Left ventricle myocardium superior (tissue), 1 donor: ENCODE results near the gene ZEB2. TPM values are rescaled to one million over a fixed set of nuclear protein-coding genes. Genes with fewer than 3 reads are reported as not detected.

Experiments
- ATAC-seq: fragments of 200-7000 bp; cut with Tn5 transposase; one replicate; pipeline ENCODE4 v1.9.1; 2020; ENCODE audit warnings: mild to moderate bottlenecking, moderate library complexity
- DNase-seq: peaks from one replicate; pipeline ENCODE4 v3.0.0-alpha.2; 2020
- intact Hi-C: fragments of 100-400 bp; cut with micrococcal nuclease; formaldehyde crosslinking; loops from one replicate; pipeline ENCODE4 v1.11.0; 2022
- total RNA-seq: library from RNA; stranded (reverse); fragmentation: NEBNext Ultra II Directional; extraction: Animal tissue kit (Norgen Biotek cat#: 25700); gene quantifications from one replicate; pipeline ENCODE4 v1.2.1, GENCODE V29; 2021
- donor health status: DM: no; HTN: yes; CAD: no; lungs with severe emphysema.

Gene ZEB2
- total RNA-seq, 1 donor from 2014 or later = 83.2 TPM

DNA sequence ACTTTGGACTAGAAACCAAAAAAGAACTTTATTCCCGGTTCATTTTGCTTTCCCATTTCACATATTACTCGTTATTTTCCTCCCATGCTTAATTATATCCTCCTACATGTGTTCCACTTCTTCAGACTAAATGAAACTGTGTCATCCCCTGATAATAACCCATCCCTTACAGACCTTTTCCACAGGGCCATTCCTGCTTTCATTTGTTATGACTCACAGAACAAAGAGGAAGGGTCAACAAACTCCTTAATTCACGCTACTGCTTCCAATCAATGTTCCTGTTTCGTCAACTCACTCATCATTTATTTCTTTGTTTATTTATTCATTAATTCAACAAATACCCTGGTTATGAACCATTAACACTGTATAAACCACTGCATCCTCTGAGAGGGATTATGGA lies 104.5 kb downstream of the ZEB2 start:
- intact Hi-C loops = no loop called here
- no peak for DNase-seq
- ATAC-seq = no peak

DNA sequence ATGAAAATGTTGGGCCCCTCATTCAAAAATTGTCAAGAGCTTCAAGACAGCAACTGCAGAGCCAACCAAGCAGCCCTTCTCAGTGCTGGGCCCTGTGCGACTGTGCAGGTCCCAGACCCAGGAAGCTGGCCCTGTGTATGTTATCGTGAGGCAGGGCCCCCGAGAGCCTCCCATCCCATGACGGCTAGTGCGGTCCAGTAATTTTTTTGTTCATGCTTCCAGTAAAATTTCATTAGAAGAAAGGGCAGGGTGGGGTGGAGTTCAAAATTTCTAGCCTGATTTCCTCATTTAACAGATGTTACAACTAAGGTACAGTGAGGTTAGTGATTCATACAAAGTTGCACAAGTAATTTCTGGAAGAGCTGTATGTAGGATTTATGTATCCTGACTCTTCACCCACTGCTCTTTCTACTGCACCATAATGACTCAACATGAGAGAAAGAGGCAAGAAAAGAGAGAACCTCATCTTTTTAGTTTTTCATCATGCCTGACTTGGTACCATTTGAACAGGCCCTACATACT lies 105.5 kb downstream of the ZEB2 start:
- DNase-seq (no peak), ATAC-seq (peak; percentile 63)
- intact Hi-C loops = no loop called here

DNA sequence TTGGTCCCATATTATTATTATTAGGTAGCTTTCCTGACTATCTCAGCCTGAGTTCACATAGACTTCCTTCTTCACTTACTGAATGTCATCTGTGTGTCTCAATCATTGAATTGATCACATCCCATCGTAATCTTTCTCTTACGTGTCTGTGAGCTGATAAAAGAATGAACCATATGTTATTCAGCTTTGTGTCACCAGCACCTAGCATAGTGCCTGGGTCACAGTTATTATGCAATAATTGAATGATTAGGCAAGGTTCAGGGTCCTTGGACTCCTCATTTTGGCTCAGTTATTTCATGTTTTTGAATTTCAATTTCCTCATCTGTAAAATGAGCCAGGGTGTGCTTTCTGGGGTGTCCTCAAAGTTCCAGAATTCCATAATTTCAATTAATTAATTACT lies 107.2 kb downstream of the ZEB2 start:
- no peak for DNase-seq
- intact Hi-C loops = no loop called here
- peak; percentile 49 for ATAC-seq

DNA sequence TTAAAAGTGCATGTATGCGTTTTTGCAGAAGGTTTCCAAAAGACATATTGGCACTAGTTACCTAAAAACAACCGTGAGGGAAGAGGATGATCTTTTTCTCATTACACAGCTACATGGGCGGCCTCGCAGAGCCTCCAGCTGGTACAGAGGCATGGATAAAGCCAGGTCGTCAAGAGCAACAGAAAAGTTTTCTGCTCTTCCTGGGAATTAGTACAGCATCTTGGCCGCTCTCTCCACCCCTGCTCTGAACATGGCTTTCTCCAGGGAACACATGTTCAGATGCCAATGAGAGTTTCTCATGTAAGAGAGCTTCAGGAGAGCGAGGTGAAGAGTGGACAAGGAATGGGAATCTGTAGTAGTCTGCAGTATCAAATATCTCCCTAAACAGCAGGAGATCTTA lies 108.4 kb downstream of the ZEB2 start:
- ATAC-seq (no peak), DNase-seq (no peak)
- intact Hi-C loops = no loop called here

DNA sequence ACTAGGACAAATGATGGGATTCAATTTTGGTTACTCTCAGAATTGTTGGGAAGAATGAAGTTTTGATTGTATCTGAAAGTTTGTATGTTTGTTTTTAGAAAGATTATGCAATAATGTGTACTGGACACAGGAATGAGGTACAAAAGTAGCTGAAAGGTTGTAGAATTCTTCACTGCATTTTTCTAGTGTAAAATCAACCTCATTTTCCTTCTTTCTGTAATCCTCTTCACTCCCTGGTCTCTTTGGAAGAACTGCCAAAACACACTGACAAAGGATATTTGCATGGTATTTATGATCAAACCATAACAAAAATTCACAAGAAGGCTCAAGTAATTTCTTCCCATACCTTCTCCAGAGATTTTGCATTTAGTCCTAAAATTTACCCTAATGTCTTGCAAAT lies 110.7 kb downstream of the ZEB2 start:
- ATAC-seq (no peak), DNase-seq (no peak)
- intact Hi-C loops = no loop called here

DNA sequence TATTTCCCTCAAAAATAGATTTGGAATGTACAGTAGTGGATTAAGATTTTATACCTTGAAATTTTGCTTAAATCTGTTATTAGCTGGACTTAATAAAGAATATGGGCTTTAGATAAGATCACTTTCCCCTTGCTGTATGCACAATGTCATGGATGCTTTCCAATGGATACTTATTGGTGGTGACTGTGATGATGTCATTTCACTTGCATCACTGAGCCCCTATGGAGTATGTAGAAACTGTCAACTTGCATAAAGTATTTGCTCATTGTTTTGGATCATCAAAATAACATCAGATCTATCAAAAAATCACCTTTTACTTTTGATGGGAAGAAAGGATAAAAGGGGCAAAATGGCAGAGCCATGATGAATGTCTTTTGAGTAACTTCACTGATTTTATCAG lies 112.7 kb downstream of the ZEB2 start:
- intact Hi-C loops = no loop called here
- DNase-seq (no peak), ATAC-seq (no peak)

DNA sequence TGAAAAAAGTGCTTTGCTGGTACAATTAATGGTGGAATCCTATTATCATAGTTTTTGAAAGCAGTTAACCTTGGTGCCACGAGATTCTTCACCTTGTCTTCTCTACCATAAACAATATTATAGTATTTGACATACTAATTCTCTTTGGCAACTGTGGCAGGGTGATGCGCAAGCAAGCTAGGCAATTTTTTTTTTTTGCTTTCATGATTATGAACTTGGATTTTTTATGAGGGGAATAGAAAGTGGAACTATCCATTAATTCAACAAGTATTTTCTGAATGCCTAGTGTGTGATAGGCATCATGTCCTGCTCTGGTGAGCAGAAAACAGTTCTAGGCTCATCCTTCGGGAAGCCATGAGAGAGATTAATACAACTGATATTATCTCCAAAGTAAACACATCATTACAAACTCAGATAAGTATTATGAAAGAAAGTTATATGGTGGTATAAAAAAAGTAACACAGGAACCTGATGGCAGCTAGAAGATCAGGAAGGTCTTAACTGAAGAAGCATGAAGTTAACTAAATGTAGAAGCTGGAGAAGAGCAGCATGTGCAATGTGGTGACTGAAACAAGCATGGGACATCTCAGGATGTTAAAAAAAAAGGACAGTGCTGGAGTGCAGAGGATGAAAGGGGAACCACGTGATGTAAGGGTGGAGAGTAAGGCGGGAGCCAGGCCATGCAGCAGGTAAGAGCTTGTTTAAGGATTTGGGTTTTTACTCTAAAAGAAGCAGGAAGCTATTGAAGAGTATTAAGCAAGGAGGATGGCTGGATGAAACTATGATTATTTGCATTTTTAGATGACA lies 113.7 kb downstream of the ZEB2 start:
- intact Hi-C loops = no loop called here
- ATAC-seq = no peak
- DNase-seq = no peak

DNA sequence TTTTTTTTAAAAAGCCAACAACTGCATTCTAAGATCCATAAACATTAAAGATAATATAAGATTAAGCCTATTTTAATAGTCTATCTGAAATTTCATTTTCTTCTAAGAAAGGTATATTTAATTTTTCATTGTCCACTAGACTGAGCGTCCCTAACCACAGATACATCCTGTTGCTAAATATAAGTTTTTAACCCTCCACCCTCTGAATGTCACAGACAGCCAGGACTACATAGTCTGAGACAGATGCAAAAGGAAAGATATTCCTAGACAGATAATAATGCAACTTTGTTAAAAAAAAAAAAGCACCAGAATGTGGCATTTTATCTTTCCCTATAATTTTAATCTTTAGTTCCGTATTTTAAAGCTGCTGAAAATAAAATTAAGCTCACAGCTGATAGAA lies 114.6 kb downstream of the ZEB2 start:
- peak; percentile 34 for ATAC-seq
- no peak for DNase-seq
- intact Hi-C loops = no loop called here

DNA sequence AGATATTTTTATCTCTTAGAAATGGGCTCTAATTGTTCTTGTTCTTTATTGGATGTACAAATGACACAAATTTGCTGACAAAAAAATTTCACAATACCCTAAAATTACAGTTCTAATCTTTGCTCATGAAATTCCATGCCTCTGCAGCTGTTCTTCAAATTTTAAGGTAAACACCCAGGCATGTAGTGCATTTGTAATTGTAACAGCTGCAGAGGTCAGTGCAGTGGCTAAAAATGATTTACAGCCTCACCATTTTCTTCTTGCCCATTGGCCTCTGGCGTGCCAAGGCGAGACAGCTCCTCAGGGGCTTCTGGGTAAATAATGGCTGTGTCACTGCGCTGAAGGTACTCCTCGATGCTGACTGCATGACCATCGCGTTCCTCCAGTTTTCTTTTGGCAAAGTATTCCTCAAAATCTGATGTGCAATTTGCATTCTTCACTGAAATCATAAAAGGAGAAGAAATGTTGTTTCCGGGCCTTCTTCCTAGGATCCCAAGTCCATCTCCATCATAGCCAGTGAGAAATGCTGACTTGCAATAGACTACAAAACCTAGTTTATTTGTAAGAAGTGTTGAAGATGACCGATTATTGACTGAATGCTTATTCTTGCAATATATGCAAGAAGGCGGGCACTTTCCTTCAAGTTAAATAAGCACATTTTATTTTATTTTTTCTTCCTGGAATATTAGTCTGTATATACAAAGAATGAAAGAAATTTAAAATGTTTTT lies 115.2 kb downstream of the ZEB2 start:
- peak; percentile 44 for ATAC-seq
- no peak for DNase-seq
- intact Hi-C loops = no loop called here

DNA sequence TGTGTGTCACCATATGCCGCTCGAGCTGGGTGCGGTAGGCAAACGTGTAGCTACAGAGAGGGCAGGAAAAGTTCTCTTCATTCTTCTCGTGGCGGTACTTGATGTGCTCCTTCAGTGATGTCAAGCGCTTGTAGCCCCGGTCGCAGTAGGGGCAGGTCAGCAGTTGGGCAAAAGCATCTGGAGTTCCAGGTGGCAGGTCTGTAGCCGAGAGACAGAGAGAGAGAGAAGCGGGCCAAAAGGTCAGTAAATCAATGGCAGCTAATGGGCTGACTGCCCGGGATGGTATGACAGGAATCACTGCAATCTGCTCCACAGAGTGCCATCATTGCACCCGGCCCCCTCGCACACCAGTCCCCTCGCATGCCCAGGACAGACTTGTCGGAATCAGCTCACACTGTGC lies 116.0 kb downstream of the ZEB2 start:
- peak; percentile 78 for DNase-seq
- peak; percentile 95 for ATAC-seq
- intact Hi-C loops = no loop called here

DNA sequence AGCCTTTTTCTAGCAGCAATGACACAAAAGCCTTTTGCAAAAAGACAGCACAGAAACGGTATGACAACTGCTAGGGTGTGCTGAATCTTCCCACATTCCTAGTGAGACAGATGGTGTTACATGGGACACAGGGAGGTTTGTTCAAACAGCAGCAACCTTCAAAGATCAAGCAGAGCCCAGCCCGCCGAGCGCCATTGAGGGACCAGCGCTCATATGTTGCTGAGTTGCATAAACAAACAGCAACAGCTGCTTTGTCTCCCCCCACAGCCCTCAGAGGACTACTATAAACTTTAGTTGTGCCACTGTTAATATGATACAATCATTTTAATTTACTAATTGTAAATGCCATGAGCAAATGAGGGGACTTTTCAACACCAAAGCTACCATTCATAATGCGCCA lies 117.7 kb downstream of the ZEB2 start:
- peak; percentile 43 for DNase-seq
- ATAC-seq = peak; percentile 33
- intact Hi-C loops = no loop called here

DNA sequence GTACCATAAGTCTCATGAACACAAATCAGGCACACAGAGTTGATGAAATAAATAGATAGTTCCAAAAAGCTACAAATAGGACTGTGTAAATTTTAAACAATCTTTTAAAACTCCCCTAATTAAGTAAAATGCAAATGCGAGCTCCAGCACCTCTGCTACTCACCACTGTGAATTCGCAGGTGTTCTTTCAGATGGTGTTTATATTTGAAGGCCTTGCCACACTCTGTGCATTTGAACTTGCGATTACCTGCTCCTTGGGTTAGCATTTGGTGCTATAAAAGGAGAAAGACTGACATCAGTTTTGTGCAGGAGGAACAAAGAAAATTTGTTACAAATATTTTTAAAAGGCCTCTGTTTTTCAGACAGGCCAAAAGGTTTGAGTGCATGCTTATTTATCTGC lies 118.9 kb downstream of the ZEB2 start:
- DNase-seq (no peak), ATAC-seq (no peak)
- intact Hi-C loops = no loop called here

DNA sequence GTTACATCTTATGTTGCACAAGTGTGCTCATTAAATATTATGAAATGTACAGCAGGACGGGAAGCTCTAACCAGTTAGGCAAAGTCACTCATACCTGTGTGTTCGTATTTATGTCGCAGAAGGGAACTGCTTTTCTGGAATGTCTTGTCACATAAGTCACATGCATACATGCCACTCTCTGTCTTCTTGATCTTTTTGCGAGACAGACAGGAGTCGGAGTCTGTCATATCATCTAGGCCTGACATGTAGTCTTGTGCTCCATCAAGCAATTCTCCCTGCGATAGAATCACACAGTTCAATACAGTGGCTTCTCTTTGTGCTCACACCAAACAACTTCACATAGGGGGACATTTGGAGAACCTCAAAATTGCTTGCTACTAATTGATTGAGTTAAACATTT lies 123.6 kb downstream of the ZEB2 start:
- DNase-seq (no peak), ATAC-seq (no peak)
- intact Hi-C loops = no loop called here

DNA sequence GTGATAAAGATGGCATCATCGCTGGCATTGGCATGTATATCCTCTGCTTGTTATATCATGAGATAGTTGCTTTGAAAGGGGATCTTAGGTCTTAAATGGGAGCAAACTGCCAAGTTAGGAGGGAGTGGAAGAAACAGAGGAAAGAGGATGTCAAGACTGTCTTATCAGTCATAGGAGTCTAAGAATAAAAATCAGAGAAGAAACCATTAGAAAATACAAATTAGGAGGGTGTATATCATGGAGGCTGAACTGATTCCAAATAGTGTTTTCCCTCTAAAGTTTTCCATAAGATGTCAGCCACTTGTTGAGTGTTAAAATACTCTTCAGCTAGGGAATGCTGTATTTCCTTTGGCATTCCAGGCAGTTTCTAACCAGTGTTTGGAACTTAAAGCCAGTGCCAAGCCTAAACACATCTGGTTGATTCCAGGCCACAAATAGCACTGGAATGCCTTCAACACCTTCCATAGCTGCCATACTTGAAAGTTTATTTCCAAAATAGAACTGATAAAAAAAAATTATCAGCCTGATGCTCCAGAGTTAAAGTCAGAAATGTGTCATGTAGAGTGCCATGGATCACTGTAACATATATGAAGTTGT lies 129.4 kb downstream of the ZEB2 start:
- peak; percentile 81 for ATAC-seq
- intact Hi-C loops = no loop called here
- DNase-seq = no peak

DNA sequence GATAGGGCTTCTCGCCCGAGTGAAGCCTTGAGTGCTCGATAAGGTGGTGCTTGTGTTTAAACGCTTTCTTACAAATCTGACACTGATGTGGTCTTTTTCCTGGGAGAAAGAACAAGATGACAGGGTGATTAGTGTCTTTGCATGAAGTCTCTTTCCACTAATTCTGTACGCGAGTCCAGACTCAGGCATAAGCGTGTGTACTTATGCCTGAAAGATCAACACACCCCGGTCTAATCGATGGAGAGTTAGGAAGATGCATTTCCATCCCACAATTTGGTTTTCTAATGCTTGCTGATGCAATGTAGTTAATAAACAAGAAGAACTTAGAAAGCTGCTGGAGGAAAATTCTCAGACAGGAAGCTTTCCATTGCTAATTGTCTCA lies 130.0 kb downstream of the ZEB2 start:
- ATAC-seq = no peak
- no peak for DNase-seq
- intact Hi-C loops = no loop called here

DNA sequence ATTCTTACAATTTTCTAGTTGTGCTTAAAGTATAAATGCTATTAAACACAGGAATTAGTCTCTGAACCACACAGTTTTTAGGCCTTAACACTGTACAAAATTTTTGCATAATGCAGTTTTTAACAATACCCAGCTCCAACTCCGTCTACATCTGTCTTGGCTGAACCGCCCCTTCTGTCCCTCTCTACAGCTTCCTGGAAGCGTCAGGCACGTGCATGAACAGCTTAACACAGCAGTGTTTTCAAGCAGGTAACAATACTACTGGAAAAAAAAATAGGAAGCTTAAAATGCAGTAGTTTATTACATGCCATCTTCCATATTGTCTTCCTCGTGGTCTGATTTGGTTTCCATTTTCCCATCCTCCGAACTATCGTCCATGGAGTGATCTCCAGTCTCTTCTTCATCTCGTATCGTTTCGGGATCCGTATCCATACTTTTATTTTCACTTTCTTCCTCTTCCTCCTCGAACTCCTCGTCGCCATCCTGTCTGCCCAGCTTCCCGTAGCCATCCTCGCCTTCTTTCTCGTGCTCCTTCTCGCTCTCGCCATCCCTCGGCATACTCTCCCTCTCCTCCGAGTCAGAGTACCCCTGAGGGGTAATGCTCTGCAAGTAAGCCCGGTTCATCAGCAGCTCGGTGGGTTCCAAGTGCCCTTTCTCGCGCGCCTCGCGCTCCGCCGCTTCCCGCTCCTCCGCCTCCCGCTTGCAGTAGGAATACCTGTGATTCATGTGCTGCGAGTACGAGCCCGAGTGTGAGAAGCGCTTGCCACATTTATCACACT lies 130.6 kb downstream of the ZEB2 start:
- intact Hi-C loops = no loop called here
- ATAC-seq = peak; percentile 21
- peak; percentile 30 for DNase-seq

DNA sequence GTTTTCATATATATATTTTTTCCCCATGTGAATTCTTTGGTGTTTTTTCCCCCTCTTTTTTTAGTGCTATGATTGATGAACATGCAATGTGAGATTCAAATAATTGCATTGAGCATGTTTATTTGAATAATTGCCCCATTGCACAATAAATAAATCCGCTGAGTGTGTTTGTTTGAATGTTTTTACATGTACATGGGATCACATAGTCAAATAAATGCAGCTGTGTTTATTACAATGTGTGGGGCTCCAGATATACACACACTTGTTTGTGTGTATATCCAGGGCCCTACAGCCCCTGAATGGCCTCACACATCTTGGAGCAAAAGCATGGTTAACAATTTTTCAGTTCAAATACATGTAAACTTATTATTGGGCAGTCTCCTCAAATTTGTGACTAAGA lies 134.5 kb downstream of the ZEB2 start:
- ATAC-seq = no peak
- no peak for DNase-seq
- intact Hi-C loops = no loop called here

DNA sequence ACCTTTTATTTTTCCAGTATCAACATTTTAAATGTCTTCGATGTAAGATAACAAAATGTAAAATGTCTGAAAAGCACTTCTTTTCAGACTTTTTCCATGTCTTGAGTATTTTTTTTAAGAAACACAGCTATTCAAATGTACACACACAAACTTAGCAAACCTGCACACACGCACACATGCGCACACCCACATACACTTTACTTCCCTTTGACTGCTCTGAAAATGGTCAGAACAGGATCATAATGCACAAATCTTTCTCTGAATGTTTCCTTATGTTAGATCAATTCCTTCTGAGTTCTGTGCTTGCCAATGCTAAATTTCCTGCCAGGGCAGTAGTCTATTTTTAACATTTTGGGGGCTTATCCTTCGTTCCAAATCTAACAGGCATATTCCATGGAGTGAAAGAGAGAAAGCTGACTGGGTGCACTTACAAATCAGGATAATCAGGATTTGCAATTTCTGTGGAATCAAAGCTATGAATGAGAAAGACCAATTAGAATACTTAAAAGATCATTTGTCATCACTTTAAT lies 136.3 kb downstream of the ZEB2 start:
- DNase-seq (no peak), ATAC-seq (no peak)
- intact Hi-C loops = no loop called here

DNA sequence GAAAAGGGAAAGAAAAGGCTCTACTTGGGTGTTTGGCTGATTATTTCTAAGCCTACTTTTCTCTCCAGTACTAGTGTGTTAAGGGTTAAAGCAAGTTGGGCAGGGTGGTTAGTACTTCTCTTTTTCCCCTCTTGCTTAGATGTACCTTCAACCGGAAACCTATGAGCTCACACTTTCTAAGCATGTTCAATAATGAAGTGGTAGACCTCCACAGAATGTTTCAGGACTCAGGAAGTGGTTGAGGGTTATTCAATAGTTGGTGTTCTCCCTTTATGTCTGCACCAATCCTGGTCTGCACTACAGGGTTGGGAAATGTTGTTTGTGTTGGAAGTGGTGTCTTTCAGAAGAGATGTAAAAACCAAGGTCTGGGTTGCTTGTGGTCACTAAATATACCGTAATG lies 137.1 kb downstream of the ZEB2 start:
- peak; percentile 48 for ATAC-seq
- DNase-seq = no peak
- intact Hi-C loops = no loop called here
